ENCODE data around the gene UBE2H.

DNA sequence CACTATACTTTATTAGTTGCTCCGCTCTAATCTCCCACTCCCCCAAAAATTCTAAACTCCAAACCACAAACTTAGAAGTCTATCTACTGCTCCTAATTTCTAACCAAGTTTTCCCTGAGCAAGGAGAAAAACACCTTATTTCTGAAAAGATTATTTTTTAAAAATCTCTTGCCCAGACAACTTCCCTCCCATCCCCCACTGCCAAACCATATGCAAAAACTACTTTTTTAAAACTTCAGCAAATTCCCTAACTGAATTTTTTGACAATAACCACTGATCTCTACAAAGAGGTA lies 1.9 kb downstream of the UBE2H start:
- TF ChIP-seq EZH2 (IDR thresholded peaks at IDR 0.05) (no peak), EZH2phosphoT487 (IDR thresholded peaks at IDR 0.05) (no peak)
- TF ChIP-seq, protein P1, sequence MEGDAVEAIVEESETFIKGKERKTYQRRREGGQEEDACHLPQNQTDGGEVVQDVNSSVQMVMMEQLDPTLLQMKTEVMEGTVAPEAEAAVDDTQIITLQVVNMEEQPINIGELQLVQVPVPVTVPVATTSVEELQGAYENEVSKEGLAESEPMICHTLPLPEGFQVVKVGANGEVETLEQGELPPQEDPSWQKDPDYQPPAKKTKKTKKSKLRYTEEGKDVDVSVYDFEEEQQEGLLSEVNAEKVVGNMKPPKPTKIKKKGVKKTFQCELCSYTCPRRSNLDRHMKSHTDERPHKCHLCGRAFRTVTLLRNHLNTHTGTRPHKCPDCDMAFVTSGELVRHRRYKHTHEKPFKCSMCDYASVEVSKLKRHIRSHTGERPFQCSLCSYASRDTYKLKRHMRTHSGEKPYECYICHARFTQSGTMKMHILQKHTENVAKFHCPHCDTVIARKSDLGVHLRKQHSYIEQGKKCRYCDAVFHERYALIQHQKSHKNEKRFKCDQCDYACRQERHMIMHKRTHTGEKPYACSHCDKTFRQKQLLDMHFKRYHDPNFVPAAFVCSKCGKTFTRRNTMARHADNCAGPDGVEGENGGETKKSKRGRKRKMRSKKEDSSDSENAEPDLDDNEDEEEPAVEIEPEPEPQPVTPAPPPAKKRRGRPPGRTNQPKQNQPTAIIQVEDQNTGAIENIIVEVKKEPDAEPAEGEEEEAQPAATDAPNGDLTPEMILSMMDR (IDR thresholded peaks at IDR 0.05): no peak

Measured in neural progenitor cell (in vitro differentiated cells).